Lower lobe of right lung (tissue), 2 donors: ENCODE data around the gene ST6GAL2. TPM values are rescaled to one million over a fixed set of nuclear protein-coding genes. Genes with fewer than 3 reads are reported as not detected.

Source experiments
- ATAC-seq, 2 donors: fragments of 200-7000 bp; cut with Tn5 transposase; one replicate each; pipeline ENCODE4 v1.9.1; 2020 to 2022; ENCODE audit warnings: mild to moderate bottlenecking in 2 of 2, moderate library complexity in 2 of 2
- DNase-seq: peaks from one replicate; pipeline ENCODE4 v3.0.0-alpha.2; 2020
- H3K27ac ChIP-seq: fragments of 200-600 bp; one replicate; pipeline ENCODE4 v1.8.0; 2022
- H3K27me3 ChIP-seq: fragments of 200-600 bp; one replicate; pipeline ENCODE4 v1.8.0; 2022; ENCODE audit warnings: low read depth
- H3K36me3 ChIP-seq: fragments of 200-600 bp; one replicate; pipeline ENCODE4 v1.8.0; 2022; ENCODE audit warnings: mild to moderate bottlenecking
- H3K4me1 ChIP-seq: fragments of 200-600 bp; one replicate; pipeline ENCODE4 v1.8.0; 2022
- H3K4me3 ChIP-seq: fragments of 200-600 bp; one replicate; pipeline ENCODE4 v1.8.0; 2022; ENCODE audit warnings: mild to moderate bottlenecking
- H3K9me3 ChIP-seq: fragments of 200-600 bp; one replicate; pipeline ENCODE4 v1.8.0; 2022
- CTCF ChIP-seq: fragments of 200-600 bp; IDR thresholded peaks from one replicate; pipeline ENCODE4 v1.8.0; 2022; ENCODE audit warnings: antibody characterized with exemption, mild to moderate bottlenecking
- intact Hi-C: fragments of 100-400 bp; cut with DNase I; formaldehyde crosslinking; loops from one replicate; pipeline ENCODE4 v1.11.0; 2022
- long read RNA-seq: library from polyadenylated mRNA; unstranded; transcript quantifications from one replicate; pipeline ENCODE4 v2.0.0, GENCODE V29; 2021
- total RNA-seq: library from RNA; stranded (reverse); fragmentation: NEBNext Ultra II Directional; extraction: Animal tissue kit (Norgen Biotek cat#: 25700); gene quantifications from one replicate; pipeline ENCODE4 v1.2.1, GENCODE V29; 2021
- donor health status: DM: no; HTN: yes; CAD: no; lungs with severe emphysema.

ST6GAL2 gene
- total RNA-seq, result 0.92 TPM
- long read RNA-seq, partial matches to known transcripts, result 0 of 4 reads
- long read RNA-seq, other reads (novel, unspliced or antisense), result 4 of 4 reads

DNA sequence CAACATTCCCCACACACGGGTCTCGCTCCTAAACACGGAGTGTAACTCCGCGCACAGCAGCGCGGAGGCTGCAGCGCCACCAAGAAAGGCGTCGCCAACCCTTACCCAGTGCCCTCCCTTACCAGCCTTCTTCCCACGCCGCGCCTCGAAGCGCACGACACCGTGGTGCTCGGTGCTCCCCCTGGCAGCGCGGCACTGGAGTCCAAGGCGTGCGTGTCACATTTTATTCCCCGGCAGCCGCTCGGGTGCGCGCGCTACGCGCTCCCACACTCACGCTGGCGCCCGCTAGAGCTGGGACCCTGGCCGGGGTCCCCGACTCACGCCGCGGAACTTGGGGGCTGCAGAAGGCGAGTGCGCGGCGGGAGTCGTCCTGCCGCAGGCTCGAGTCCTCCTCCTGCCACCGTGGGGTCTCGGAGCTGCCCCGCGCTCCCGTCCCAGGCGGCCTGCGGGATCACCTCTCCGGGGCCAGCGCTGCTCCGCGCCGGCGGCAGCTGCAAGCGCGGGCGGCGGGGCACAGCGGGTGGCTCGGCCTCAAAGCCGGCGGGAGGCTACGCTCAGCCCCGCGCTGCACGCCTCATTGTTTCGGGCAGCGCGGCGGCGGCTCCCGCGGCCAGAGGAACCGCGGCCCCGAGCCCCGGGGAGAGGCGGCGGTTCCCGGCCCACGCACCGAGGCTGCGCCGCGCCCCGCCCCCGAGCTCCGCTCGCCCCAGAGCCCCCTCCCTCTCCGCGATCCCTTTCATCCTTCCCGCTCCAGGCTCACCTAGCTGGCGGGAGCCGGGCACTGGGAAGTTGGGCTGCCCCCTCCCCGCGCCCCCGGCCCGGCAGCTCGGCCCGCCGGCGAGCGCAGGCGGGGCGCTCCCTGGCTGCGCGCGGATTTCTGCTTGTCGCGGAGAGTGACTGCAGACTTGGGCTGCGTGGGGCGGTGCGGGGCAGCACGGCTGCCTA, at the start of gene ST6GAL2:
Gene ST6GAL2 (minus strand): TSS at position 197 of the 945 bp plus-strand sequence. CDS start 42,190 bp downstream, outside the sequence.
- no peak within 1 kb of the TSS for H3K27ac ChIP-seq
- peak within 1 kb of the TSS; percentile 49 for H3K4me3 ChIP-seq
- no peaks in the 10 kb centered on the region for H3K9me3 ChIP-seq
- H3K27me3 ChIP-seq, result peaks cover 35% of the 10 kb centered on the region
- peak; percentile 45 to 67 for ATAC-seq
- intact Hi-C loops, result no loop called here
- peaks cover 11% of the 10 kb centered on the region for H3K4me1 ChIP-seq
- TF ChIP-seq CTCF, result no peak
- no peak for DNase-seq
- no peaks in the 10 kb centered on the region for H3K36me3 ChIP-seq

GRCh38 chr2:106932644-106933043, 46.7 kb upstream of the ST6GAL2 start:
- intact Hi-C loops, result no loop called here
- Histone ChIP-seq H3K27ac (no peak overlapping the region), H3K9me3 (peaks cover 6% of the 10 kb centered on the region), H3K36me3 (no peaks in the 10 kb centered on the region), H3K4me3 (no peak overlapping the region), H3K4me1 (no peaks in the 10 kb centered on the region), H3K27me3 (no peaks in the 10 kb centered on the region)
- no peak for DNase-seq
- no peak for ATAC-seq
- no peak for TF ChIP-seq CTCF

DNA sequence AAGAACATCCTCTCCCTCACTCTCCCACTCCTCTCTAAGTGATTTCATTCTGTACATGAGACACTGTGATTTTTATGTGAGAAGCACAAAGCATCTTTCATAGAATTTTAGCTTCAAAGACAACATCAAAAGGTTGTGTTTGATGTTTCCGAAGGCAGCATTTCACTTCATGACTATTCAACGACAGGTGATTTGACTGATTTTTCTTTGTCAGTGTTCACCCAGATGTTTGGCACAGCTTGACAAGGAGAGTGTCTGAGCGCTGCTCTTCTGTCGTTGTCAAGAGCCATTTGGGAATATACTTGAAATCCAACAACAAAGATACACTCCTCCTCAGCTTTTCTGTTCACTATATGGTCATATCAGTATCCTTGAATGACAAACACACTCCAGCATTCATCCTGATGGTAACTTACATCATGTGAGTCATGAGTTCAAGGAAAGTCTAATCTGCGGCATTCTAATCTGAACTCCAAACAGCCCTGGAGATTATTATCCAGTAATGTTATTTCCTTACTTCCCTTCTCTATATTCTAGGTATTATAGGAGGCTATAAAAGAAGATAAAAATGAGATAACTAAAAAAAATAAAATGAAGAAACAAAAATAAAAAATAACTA, 45.9 kb upstream of the ST6GAL2 start:
- Histone ChIP-seq H3K27me3 (no peaks in the 10 kb centered on the region), H3K36me3 (no peaks in the 10 kb centered on the region), H3K4me3 (no peak overlapping the region), H3K4me1 (no peaks in the 10 kb centered on the region), H3K9me3 (peaks cover 14% of the 10 kb centered on the region), H3K27ac (no peak overlapping the region)
- ATAC-seq (no peak), DNase-seq (no peak)
- no peak for TF ChIP-seq CTCF
- intact Hi-C loops, result no loop called here

GRCh38 chr2:106921451-106921850, 35.5 kb upstream of the ST6GAL2 start:
- DNase-seq (no peak), ATAC-seq (no peak)
- no peaks in the 10 kb centered on the region for H3K4me1 ChIP-seq
- H3K4me3 ChIP-seq, result no peak overlapping the region
- H3K27me3 ChIP-seq, result no peaks in the 10 kb centered on the region
- no peak overlapping the region for H3K27ac ChIP-seq
- TF ChIP-seq CTCF, result no peak
- no peaks in the 10 kb centered on the region for H3K9me3 ChIP-seq
- H3K36me3 ChIP-seq, result no peaks in the 10 kb centered on the region
- intact Hi-C loops, result no loop called here

DNA sequence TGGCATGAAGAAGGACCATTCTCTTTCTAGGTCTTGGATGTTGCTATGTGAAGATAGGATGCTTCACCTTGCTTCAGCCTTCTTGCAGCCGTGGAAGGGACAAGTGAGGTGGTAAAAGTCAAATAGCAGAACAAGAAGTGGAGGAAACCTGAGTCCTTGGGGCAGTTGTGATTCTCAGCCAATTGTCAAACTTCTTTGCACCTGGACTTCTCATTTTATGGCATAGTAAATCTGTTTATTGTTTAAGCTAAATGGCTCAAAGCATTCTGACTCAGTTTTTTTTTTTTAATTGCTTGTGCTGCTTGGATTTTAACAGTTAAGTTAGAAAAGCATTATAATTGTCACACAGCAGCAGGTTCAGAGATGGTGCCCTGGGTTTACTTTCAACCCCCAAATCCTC, 33.0 kb upstream of the ST6GAL2 start:
- intact Hi-C loops, result no loop called here
- no peak for TF ChIP-seq CTCF
- H3K27ac ChIP-seq, result no peak overlapping the region
- DNase-seq, result no peak
- no peaks in the 10 kb centered on the region for H3K4me1 ChIP-seq
- no peak for ATAC-seq
- H3K9me3 ChIP-seq, result no peaks in the 10 kb centered on the region
- no peaks in the 10 kb centered on the region for H3K27me3 ChIP-seq
- H3K36me3 ChIP-seq, result no peaks in the 10 kb centered on the region
- no peak overlapping the region for H3K4me3 ChIP-seq
